Measurements from ENCODE around the gene FNDC5. TPM values are rescaled to one million over a fixed set of nuclear protein-coding genes. Genes with fewer than 3 reads are reported as not detected.

Gene FNDC5
- total RNA-seq, 1 experiment from 2014 or later: 2.6 TPM

GRCh38 chr1:32855861-32856617 lies 14.7 kb downstream of the FNDC5 start:
- no peak overlapping the region for H3K27ac ChIP-seq (ENCODE audit: low read length)
- no peak for ATAC-seq
- no peaks in the 10 kb centered on the region for H3K9me3 ChIP-seq (ENCODE audit: control insufficient read depth, insufficient read depth, low read depth, low read length)
- H3K4me3 ChIP-seq (ENCODE audit: low read depth in 2 of 2, low read length in 2 of 2): no peak overlapping the region
- ChIA-PET CTCF (no interaction called here), POLR2A (no interaction called here)
- no TSS peak for BruUV-seq (replicated peaks)
- intact Hi-C loops (cut with micrococcal nuclease; ENCODE audit: unreplicated experiment) (no loop called here), in situ Hi-C loops (cut with HindIII; ENCODE audit: low pct_unique_long_range_greater_than_20kb, low sequenced_read_pairs) (no loop called here)
- no peaks in the 10 kb centered on the region for H3K27me3 ChIP-seq (ENCODE audit: control insufficient read depth, insufficient read depth, low read length)
- DNase-seq (ENCODE audit: low read depth, low spot score): no peak
- peaks cover 32% of the 10 kb centered on the region for H3K36me3 ChIP-seq (ENCODE audit: control insufficient read depth, insufficient read depth, low read length)
- H3K4me1 ChIP-seq (ENCODE audit: control insufficient read depth, insufficient read depth, low read length): no peaks in the 10 kb centered on the region
- TF ChIP-seq TCF7L2 (IDR thresholded peaks at IDR 0.05; ENCODE audit: low read depth, low read length): no peak
- no peak for TF ChIP-seq SIN3A (IDR thresholded peaks at IDR 0.05; ENCODE audit: borderline replicate concordance, insufficient read depth, low read depth, low read length)
- TF ChIP-seq REST (IDR thresholded peaks at IDR 0.05; ENCODE audit: insufficient read depth in 1 of 2, low read depth in 2 of 2, low read length in 1 of 2): no peak; a peak in 2 of 4 replicates
- no peak for TF ChIP-seq POLR2AphosphoS5 (IDR thresholded peaks at IDR 0.05; ENCODE audit: low read depth, low read length)
- TF ChIP-seq CTCF (IDR thresholded peaks at IDR 0.05): no peak

- H3K27me3 ChIP-seq (ENCODE audit: control insufficient read depth, insufficient read depth, low read length): no peaks in the 10 kb centered on the region
- no peaks in the 10 kb centered on the region for H3K9me3 ChIP-seq (ENCODE audit: control insufficient read depth, insufficient read depth, low read depth, low read length)
- DNase-seq (ENCODE audit: low read depth, low spot score) (no peak), ATAC-seq (no peak)
- no peak overlapping the region for H3K27ac ChIP-seq (ENCODE audit: low read length)
- intact Hi-C loops (cut with micrococcal nuclease; ENCODE audit: unreplicated experiment) (no loop called here), in situ Hi-C loops (cut with HindIII; ENCODE audit: low pct_unique_long_range_greater_than_20kb, low sequenced_read_pairs) (no loop called here)
- ChIA-PET POLR2A (interaction anchor here (0.6 kb wide), 1 partner anchor 63 kb away, joined by 3 read pairs; no protein-coding TSS in a partner anchor), CTCF (no interaction called here)
- H3K36me3 ChIP-seq (ENCODE audit: control insufficient read depth, insufficient read depth, low read length): peaks cover 16% of the 10 kb centered on the region
- no peaks in the 10 kb centered on the region for H3K4me1 ChIP-seq (ENCODE audit: control insufficient read depth, insufficient read depth, low read length)
- TSS peak; percentile 18 for BruUV-seq (replicated peaks)
- no peak for TF ChIP-seq CTCF (IDR thresholded peaks at IDR 0.05)
- TF ChIP-seq POLR2AphosphoS5 (IDR thresholded peaks at IDR 0.05; ENCODE audit: low read depth, low read length): no peak
- TF ChIP-seq REST (IDR thresholded peaks at IDR 0.05; ENCODE audit: insufficient read depth in 1 of 2, low read depth in 2 of 2, low read length in 1 of 2): no peak
- TF ChIP-seq SIN3A (IDR thresholded peaks at IDR 0.05; ENCODE audit: borderline replicate concordance, insufficient read depth, low read depth, low read length): no peak
- no peak for TF ChIP-seq TCF7L2 (IDR thresholded peaks at IDR 0.05; ENCODE audit: low read depth, low read length)
- no peak overlapping the region for H3K4me3 ChIP-seq (ENCODE audit: low read depth in 2 of 2, low read length in 2 of 2)
Measured at GRCh38 chr1:32848354-32849063, 22.2 kb downstream of the FNDC5 start.

All from Panc1 (cell line).